HG03520 (cell line): ENCODE data around the gene TMEM132D.
"Not testable (repeated sequence)": the region's sequence is repeated elsewhere in the genome, so short reads cannot be mapped to it uniquely, and the experiment has no call there.

ENCODE experiments used
- ATAC-seq: cut with Tn5 transposase; IDR thresholded peaks from one replicate; pipeline ENCODE4 v1.9.1; 2021; ENCODE audit warnings: mild to moderate bottlenecking, moderate library complexity; ENCODE audit not compliant: unreplicated experiment

TMEM132D gene

GRCh38 chr12:129903956-129904829 lies at the start of gene TMEM132D:
Gene TMEM132D, minus strand, starts transcription at chr12:129904025.
- ATAC-seq, result no peak

- ATAC-seq, result no peak
These were observed 45.8 kb upstream of the TMEM132D start for GRCh38 chr12:129949651-129950050.

- no peak for ATAC-seq
These were observed 37.8 kb upstream of the TMEM132D start for GRCh38 chr12:129941618-129942017.

- no peak for ATAC-seq
These were observed 34.3 kb upstream of the TMEM132D start for GRCh38 chr12:129938089-129938488.

GRCh38 chr12:129937426-129937825 lies 33.6 kb upstream of the TMEM132D start:
- no peak for ATAC-seq

GRCh38 chr12:129928643-129929042 lies 24.8 kb upstream of the TMEM132D start:
- ATAC-seq, result no peak

- ATAC-seq, result no peak
These were observed 23.6 kb upstream of the TMEM132D start for GRCh38 chr12:129927316-129927900.

- no peak for ATAC-seq
These were observed 7.7 kb upstream of the TMEM132D start for GRCh38 chr12:129911428-129912049.

GRCh38 chr12:129909051-129910020 lies 5.5 kb upstream of the TMEM132D start:
- ATAC-seq, result no peak

- no peak for ATAC-seq
These were observed 506 bp downstream of the TMEM132D start for GRCh38 chr12:129903092-129903945.

GRCh38 chr12:129902371-129903091 lies 1.3 kb downstream of the TMEM132D start:
- ATAC-seq, result no peak

- no peak for ATAC-seq
These were observed 2.6 kb downstream of the TMEM132D start for GRCh38 chr12:129901254-129901653.

GRCh38 chr12:129900306-129900705 lies 3.5 kb downstream of the TMEM132D start:
- no peak for ATAC-seq

- not testable (repeated sequence) for ATAC-seq
These were observed 4.8 kb downstream of the TMEM132D start for GRCh38 chr12:129899045-129899444.

- ATAC-seq, result no peak
These were observed 10.1 kb downstream of the TMEM132D start for GRCh38 chr12:129893691-129894090.

- no peak for ATAC-seq
These were observed 16.7 kb downstream of the TMEM132D start for GRCh38 chr12:129887101-129887500.

- no peak for ATAC-seq
These were observed 17.3 kb downstream of the TMEM132D start for GRCh38 chr12:129886541-129886940.

- no peak for ATAC-seq
These were observed 18.5 kb downstream of the TMEM132D start for GRCh38 chr12:129885287-129885686.

GRCh38 chr12:129877411-129877810 lies 26.4 kb downstream of the TMEM132D start:
- no peak for ATAC-seq
